Measurements from ENCODE around the gene TRPT1.

The TRPT1 gene

DNA sequence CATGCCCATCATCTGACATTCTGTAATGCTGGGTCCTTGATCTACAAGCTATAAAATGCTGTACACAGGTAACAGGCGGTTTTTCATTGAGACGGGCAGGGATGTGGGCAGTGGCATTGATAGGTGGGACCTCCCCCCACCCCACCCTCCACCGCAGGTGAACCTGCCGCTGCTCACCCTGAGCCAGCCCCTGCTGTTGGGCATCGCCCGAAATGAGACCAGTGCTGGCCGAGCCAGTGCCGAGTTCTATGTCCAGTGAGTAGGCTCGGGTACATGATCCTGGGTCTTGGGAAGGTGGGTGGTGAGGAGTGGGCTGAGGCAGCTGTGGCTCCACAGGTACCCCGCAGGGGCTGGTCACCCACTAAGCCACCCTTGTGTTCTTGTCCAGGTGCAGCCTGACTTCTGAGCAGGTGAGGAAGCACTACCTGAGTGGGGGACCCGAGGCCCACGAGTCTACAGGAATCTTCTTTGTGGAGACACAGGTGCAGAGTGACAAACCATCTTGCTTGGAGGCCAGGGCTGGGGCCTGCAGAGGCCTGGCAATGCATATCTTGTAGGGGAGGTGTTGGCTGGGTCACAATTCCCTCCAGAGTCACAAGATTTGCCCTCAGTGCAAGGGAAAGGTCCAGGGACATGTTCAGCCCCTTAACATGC, 3.2 kb upstream of the TRPT1 start:
- no peak for DNase-seq

DNA sequence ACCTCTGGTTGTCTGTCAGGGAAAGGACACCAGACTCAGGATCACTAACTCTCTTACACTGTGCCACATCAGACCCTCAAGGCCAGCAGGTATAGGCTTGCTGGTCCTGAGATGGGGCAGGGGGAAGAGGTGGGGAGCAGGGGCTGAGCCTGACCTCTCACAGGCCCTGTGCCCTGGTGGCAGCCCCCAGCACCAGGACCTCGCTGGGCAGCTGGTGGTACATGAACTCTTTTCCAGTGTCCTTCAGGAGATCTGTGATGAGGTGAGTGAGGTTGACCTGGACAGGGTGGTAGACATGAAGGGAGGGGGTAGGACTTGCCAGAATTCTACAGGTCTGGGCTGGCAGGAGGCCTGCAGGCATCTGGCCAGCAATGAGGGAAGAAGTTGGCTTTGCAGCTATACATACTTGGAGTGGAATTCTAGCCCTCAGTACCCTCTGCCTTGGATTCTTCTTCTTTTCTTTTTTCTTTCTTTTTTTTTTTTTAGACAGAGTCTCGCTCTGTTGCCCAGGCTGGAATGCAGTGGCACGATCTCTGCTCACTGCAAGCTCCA, 1.5 kb upstream of the TRPT1 start:
- no peak for DNase-seq

DNA sequence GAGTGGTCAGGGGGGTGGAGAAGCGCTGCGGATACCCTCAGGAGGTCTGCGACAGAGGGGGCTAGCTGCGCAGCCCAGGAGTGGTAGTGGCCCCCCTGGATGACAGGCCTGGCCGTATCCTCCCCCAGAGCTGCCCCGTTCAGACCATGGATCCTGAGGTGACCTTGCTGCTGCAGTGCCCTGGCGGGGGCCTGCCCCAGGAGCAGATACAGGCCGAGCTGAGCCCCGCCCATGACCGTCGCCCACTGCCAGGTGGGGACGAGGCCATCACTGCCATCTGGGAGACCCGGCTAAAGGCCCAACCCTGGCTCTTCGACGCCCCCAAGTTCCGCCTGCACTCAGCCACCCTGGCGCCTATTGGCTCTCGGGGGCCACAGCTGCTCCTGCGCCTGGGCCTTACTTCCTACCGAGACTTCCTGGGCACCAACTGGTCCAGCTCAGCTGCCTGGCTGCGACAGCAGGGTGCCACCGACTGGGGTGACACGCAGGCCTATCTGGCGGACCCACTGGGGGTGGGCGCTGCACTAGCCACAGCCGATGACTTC, 593 bp upstream of the TRPT1 start:
- DNase-seq: no peak

GRCh38 chr11:64224891-64225607, 937 bp downstream of the TRPT1 start:
- DNase-seq: no peak

- DNase-seq: no peak
Observed at GRCh38 chr11:64224151-64224890, 1.7 kb downstream of the TRPT1 start.

DNA sequence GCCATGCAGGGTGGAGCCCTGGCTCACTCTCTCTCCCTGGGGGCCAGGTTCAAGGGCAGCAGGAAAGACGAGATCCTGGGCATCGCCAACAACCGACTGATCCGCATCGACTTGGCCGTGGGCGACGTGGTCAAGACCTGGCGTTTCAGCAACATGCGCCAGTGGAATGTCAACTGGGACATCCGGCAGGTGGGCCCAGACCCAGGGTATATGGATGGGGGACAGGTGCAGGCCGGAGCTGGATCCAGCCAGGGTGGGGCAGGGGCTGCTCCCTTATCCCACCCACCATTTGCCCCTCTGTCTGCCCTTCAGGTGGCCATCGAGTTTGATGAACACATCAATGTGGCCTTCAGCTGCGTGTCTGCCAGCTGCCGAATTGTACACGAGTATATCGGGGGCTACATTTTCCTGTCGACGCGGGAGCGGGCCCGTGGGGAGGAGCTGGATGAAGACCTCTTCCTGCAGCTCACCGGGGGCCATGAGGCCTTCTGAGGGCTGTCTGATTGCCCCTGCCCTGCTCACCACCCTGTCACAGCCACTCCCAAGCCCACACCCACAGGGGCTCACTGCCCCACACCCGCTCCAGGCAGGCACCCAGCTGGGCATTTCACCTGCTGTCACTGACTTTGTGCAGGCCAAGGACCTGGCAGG, 2.9 kb downstream of the TRPT1 start:
- no peak for DNase-seq

GRCh38 chr11:64222651-64223000, 3.4 kb downstream of the TRPT1 start:
- no peak for DNase-seq

- DNase-seq: no peak
Observed at GRCh38 chr11:64220798-64221197, 5.2 kb downstream of the TRPT1 start.

DNA sequence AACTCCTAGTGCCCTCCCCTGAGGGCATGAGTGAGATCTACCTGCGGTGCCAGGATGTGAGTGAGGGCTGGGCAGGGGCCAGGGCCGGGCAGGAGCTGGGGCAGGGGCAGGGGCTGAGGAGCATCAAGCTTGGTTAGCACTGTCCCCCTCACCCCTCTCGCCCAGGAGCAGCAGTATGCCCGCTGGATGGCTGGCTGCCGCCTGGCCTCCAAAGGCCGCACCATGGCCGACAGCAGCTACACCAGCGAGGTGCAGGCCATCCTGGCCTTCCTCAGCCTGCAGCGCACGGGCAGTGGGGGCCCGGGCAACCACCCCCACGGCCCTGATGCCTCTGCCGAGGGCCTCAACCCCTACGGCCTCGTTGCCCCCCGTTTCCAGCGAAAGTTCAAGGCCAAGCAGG, 5.7 kb downstream of the TRPT1 start:
- no peak for DNase-seq

DNA sequence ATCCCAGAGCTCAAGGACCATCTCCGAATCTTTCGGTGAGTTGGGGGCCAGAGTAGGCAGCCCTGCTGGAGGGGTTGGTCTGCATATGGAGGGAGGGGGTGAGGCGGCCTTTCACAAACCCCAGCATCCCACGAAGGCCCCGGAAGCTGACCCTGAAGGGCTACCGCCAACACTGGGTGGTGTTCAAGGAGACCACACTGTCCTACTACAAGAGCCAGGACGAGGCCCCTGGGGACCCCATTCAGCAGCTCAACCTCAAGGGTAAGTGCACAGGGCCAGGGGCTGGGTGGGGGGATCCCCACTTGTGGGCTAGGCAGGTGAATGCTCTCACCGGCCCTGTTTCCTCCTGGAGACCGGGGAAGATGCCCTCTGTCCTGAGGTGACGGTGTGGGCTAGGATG, 6.2 kb downstream of the TRPT1 start:
- DNase-seq: no peak

DNA sequence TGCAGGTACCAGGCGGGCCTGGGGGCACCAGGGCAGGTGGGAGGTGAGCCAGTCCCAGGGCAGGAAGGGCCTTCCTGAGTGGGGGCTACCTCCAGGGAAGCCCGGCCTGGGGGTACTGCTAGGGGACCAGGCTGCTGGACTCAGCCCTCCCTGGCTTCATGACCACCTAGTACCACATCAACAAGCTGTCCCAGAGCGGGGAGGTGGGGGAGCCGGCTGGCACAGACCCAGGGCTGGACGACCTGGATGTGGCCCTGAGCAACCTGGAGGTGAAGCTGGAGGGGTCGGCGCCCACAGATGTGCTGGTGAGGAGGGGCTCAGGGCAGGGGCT, 6.7 kb downstream of the TRPT1 start:
- DNase-seq: no peak

DNA sequence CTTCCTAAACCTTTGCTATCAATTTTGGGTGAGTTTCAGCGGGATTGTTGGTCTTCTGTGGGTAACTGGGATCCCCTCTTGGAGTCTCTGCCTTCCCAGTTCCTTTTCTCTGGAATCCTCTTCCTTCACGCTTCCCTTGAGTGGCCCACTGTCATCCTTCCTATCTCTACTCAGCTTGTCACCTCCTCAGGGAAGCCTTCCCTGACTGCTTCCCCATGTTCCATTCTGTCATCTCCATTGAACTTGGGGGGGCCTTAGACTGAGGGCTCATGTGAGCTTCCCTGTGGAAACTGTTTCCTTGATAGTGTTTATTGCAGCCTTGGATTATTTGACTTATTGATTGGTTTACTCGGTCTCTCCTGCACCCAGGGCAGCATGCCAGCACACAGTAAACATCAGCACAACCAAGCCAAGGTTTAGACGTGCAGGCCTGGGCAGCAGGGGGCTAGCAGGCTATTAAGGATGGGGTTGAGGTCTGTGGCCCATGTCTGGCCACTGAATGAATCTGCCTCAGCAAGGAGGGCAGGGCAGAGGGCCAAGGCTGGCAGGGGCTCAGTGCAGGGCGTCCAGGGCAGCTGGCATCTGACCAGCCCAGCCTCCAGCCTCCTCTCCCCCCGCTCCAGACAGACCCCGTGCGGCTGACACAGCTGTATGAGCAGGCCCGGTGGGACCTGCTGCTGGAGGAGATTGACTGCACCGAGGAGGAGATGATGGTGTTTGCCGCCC, 7.2 kb downstream of the TRPT1 start:
- no peak for DNase-seq

- DNase-seq: no peak
Observed at GRCh38 chr11:64216879-64217278, 9.1 kb downstream of the TRPT1 start.

- DNase-seq: no peak
Observed at GRCh38 chr11:64211181-64211872, 14.7 kb downstream of the TRPT1 start.

DNA sequence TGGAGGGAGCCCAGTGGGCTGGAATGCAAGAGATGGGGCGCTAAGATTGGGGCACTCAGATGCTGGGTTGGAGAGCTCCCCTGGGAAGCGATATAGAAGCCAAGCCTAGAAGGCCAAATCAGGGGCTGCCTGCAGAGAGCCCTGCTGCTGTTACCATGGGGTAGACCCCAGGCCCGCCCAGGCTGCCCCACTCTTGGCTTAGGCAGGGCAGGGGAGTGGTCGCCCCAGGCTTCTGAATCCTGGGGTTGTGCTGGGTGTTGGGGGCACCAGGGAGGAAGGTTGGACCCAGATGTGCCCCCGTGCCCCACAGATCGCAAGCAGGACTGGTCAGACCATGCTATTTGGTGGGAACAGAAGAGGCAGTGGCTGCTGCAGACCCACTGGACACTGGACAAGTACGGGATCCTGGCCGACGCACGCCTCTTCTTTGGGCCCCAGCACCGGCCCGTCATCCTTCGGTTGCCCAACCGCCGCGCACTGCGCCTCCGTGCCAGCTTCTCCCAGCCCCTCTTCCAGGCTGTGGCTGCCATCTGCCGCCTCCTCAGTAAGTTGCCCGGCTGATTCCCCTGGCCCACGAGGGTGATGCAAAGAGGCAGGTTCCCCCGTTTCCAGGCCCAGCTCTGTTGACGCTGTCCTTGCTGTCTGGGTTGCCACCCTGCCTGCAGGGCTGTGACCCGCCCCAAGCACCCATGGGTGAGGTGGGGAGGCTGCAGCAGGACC, 15.5 kb downstream of the TRPT1 start:
- no peak for DNase-seq

DNA sequence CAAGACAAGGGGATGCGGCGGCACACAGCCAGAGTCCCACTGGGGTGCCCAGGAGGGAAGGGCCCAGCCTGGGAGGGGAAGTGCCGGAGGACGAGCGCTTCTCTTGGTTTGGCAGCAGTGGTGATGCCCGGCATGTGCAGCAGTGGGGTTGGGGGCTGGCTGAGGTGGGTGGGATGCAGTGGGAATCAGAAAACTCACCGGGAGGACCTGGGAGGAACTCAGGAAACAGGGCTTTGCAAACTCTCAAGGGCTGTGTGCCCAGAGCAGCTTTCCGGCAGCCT, 16.5 kb downstream of the TRPT1 start:
- no peak for DNase-seq

DNA sequence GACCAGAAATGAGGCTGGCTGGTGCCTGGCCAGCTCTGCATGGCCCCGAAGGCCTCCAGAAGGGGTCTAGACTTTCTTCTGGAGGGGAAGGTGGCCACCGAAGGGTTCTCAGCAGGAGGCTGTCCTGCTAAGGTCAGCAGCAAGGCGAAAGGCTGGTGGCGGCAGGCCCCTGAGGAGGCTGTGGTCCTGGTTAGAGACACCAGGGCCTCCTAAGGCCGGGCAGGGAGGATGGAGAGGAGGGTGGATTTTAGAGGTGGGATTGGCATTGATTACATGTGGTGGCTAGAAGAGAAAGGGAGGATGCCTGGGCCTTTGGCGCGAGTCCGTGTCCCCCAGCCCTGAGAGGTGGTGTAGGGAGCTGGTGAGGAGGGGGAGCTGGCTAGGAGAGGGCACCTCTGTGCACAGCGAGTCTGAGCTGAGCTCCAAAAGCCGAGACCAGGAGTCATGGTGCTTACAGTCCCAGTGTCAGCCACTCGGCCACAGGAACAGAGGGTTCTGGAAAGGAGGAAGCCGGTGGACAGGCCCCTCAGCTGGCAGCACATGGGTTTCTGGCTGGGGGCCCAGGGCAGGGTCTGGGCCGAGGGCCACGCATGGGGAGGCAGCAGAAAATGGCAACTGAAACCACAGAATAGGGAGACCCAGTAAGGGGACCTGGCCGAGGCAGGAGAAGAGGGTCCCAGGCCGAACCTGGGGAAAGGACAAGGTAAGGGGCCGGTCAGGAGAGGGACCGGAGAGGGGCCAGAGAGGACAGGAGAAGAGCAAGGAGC, 17.0 kb downstream of the TRPT1 start:
- DNase-seq: no peak

GRCh38 chr11:64208086-64208795, 17.7 kb downstream of the TRPT1 start:
- no peak for DNase-seq

DNA sequence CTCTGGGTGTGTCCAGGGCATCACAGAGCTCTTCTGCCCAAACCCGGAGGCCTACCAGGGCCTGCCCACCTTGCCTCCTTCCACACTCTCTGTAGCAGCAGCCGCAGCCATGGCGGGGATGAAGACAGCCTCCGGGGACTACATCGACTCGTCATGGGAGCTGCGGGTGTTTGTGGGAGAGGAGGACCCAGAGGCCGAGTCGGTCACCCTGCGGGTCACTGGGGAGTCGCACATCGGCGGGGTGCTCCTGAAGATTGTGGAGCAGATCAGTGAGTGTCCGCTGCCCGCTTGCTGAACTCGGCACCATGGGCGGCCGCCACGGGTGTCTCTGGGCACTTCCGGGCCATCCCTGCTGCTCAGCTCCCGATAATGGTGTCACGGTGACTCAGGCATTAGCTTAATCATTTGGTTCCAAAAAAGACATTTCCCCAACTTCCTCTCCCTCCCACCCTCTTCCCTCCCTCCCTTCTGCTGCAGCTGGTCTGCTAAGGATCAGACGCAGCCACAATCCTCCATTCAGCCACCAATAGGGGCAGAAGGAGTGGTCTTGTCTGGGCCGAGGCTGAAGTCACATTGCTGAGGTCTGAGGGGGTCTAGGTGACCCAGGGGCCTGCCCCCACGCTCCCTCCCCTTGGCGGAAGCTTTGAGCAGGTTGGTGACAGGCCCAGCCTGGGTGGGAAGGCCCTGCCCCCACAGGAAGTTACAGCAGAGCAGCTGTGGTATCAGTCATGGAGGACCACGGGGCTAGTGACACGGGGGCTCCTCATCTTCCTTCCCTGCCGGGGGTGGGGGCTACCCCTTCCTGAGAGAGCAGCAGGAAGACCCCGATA, 18.5 kb downstream of the TRPT1 start:
- no peak for DNase-seq

All from NCI-H187 treated with DMSO at 0.1 percent for 48 hours (cell line).